KOPT-K1 (cell line): ENCODE data around the gene UCP1.
A peak's percentile ranks its signal among the peaks of the same experiment; 100 is the strongest.
"Not testable (repeated sequence)": the region's sequence is repeated elsewhere in the genome, so short reads cannot be mapped to it uniquely, and the experiment has no call there.

Source experiments
- H3K27ac ChIP-seq: fragments of 200-600 bp; sonication (generic); 2 replicates; pipeline ENCODE4 v1.5.1; 2016; ENCODE audit warnings: antibody characterized with exemption, mild to moderate bottlenecking, low read depth, low read length; ENCODE audit not compliant: poor library complexity, severe bottlenecking
- H3K36me3 ChIP-seq: fragments of 200-600 bp; sonication (generic); 2 replicates; pipeline ENCODE4 v1.5.1; 2017; ENCODE audit warnings: antibody characterized with exemption, mild to moderate bottlenecking, low read length, moderate library complexity; ENCODE audit not compliant: insufficient read depth
- H3K9me3 ChIP-seq: fragments of 200-600 bp; sonication (generic); 2 replicates; pipeline ENCODE4 v1.5.1; 2017; ENCODE audit warnings: antibody characterized with exemption, low read length, mild to moderate bottlenecking; ENCODE audit not compliant: insufficient read depth, poor library complexity, severe bottlenecking

Gene UCP1

DNA sequence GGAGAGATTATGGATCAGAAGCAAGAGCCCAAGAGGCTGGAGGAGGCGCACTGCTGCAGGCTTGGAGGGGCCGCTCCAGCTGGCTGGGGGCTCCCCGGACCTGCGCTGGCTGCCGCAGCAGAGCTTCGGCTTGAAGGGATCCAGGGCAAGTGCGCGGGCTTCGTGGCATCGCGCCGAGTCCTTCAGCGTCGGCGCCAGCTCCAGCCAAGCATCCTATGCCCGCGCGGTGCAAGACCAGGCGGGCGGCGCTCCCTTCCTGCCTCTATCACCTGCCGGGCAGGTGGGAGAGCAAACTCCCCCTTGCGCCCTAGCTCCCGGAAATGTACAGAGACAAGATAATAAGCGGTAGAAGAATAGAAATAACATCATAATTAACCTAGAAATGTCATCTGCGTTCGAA lies 10.5 kb upstream of the UCP1 start:
- Histone ChIP-seq H3K27ac (no peak overlapping the region), H3K36me3 (no peaks in the 10 kb centered on the region), H3K9me3 (no peaks in the 10 kb centered on the region)

- H3K36me3 ChIP-seq = no peaks in the 10 kb centered on the region
- H3K9me3 ChIP-seq = peaks cover 4% of the 10 kb centered on the region
- H3K27ac ChIP-seq = no peak overlapping the region
These were observed 6.7 kb upstream of the UCP1 start for GRCh38 chr4:140575489-140575888.

DNA sequence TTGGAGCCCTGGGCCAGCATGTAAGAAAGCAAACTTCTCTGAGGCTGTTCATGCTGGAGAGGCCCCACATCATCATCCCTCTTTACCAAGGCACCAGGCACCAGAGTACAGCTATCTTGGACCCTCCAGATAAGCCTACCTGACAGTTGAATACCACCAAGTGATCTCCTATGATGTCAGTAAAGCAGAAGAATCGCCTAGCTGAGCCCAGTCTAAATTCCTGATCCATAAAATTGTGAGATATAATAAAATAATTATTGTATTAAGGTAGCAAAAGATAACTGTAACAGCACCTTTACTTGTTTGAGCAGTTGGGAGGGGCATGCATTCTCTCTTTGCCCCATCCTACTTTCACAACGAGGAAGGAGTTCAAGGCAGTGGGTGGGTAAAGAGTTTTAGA lies 2.9 kb upstream of the UCP1 start:
- Histone ChIP-seq H3K27ac (no peak overlapping the region), H3K36me3 (no peaks in the 10 kb centered on the region), H3K9me3 (peaks cover 4% of the 10 kb centered on the region)

DNA sequence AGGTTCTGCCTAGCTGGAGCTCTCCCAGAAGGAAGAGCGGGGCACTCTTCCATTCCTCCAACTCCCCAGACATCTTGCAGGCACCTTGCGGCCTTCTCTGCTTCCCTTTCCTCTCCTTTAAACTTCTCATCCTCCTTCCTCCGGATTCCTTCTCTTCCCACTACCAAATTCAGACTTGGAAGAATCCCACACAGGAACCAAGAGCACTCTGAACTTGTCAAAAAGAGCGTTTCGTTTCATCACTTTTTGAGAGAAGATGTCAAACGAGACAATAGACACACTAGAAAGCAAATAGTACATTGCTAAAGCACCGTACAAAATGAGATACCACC lies 512 bp upstream of the UCP1 start:
- no peaks in the 10 kb centered on the region for H3K36me3 ChIP-seq
- no peak overlapping the region for H3K27ac ChIP-seq
- H3K9me3 ChIP-seq = peaks cover 4% of the 10 kb centered on the region

DNA sequence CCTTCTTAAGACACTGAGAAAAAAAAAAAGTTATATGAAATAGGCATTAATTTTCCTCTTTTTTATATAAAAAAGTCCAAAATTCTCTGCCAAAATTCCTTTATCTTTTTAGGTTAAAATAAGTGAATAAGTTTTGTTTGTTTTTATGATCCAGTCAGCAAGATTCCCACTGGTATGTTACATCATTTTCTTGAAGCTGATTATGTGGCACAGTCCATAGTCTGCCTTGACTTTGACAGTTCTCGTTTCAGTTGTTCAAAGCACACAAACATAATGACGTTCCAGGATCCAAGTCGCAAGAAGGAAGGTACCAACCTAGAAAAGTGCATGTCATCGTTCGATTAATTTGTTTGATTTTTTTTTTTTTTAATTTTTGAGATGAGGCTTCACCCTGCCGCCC lies 9.1 kb downstream of the UCP1 start:
- no peaks in the 10 kb centered on the region for H3K36me3 ChIP-seq
- no peaks in the 10 kb centered on the region for H3K9me3 ChIP-seq
- H3K27ac ChIP-seq = no peak overlapping the region

GRCh38 chr4:140557831-140558435 lies 10.8 kb downstream of the UCP1 start:
- Histone ChIP-seq H3K9me3 (no peaks in the 10 kb centered on the region), H3K36me3 (peaks cover 3% of the 10 kb centered on the region; the same call in 1 of the 2 replicates), H3K27ac (no peak overlapping the region)

DNA sequence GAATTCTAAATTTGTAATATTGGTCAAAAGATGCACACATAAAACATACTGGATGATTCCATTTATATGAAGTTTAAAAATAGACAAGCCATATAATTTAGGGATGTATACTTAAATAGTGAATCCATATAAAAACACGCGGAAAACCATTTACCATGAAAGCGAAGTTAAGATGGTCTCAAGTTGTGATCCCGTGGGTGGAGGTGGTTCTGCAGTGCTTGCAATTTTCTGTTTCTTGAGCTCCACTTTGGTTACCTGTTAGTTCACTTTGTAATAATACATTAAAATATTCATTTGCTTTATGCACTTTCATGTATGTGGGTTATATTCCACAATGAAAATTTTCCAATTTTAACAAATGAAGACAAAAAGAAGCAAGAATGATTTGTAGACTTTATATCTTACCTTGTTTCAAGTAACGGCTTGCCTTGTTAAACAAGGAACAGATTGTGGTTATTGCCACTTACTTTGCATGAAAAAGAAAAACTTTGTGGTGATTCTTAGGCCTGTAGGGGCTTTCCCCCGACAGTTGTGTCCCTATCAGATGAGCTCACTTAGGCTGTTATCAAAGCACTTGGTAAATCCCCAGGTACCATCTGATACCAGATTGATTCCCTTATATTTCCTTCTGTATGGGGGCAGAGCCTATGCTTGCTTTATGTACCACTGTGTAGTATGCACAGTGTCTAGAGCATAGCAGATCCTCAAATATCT lies 12.2 kb downstream of the UCP1 start:
- no peaks in the 10 kb centered on the region for H3K9me3 ChIP-seq
- H3K36me3 ChIP-seq = peaks cover 4% of the 10 kb centered on the region; the same call in 1 of the 2 replicates
- H3K27ac ChIP-seq = no peak overlapping the region

DNA sequence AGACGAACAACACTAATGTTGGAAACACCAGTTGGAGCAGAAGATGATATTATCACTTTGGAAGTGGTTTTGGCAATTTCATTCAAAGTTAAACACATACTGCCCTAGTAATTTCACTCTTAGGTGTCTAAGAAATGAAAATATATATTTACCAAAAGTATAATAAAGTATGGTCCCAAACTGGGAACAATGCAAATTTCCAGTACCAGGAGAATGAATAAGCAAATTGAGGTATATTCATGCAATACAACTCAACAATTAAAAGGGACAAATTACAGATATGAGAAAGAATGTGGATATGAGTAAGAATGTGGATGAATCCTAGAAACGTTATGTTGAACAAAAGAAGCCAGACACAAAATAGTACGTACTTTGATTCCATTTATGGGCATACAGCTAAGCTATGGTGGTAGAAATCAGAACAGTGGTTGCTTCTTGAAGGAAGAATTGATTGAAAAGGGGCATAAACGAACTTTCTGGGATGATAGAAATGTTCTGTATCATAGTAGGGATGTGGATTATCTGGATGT lies 34.7 kb downstream of the UCP1 start:
- no peak overlapping the region for H3K27ac ChIP-seq
- H3K36me3 ChIP-seq = peaks cover 38% of the 10 kb centered on the region
- H3K9me3 ChIP-seq = no peaks in the 10 kb centered on the region

GRCh38 chr4:140529434-140529833 lies 39.3 kb downstream of the UCP1 start:
- H3K27ac ChIP-seq = no peak overlapping the region
- peaks cover 39% of the 10 kb centered on the region for H3K36me3 ChIP-seq
- H3K9me3 ChIP-seq = no peaks in the 10 kb centered on the region

DNA sequence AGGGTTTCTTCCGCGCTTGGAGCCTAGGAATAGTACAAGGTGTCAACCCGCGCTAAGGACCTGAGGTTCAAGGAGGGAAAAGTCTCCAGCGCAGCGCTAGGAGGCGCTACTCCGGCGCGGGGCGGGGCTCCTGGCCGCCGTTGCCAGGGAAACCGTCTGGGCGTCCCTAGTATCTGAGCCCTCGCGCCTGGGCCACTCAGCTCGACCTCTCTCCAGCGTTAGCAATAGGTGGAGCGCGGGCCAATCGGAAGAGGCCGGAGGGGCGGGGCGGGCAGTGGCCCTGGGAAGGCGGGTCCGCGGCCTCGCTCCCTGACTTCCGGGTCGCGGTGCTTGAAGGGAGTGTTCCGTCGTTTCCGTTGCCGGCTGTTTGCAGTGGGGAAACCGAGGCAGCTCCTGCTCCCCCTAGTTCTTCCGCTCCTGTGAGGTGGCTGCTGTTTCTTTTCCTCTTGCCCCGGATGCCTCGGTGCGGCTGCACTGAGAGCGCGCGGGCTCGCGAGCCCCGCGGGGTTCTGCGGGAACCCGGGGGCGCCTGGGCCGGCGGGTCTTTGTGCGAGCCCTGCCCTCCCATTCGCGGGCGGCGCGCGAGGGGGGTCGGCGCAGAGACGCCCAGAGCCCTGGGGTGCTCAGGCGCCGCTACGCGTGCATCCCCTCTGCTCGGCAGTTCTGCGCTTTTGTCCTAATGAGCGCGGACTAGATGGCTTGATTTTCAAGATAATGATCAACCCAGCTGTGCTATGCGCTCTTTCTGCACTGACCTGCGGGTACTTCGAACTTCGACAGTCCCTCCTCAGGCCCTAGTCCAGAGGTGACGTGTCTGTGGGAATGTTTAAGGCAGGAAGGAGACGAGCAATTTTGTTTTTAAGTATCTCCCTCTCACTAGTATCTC lies 44.7 kb downstream of the UCP1 start, which contains the start of gene ELMOD2:
ELMOD2 (plus strand) TSS at position 312 of the 886 bp plus-strand sequence. CDS start 1,261 bp downstream, outside the sequence.
- Histone ChIP-seq H3K36me3 (peaks cover 22% of the 10 kb centered on the region), H3K9me3 (no peaks in the 10 kb centered on the region), H3K27ac (peak within 1 kb of the TSS; percentile 82)

GRCh38 chr4:140523370-140523856 lies 45.3 kb downstream of the UCP1 start:
- Histone ChIP-seq H3K27ac (no peak overlapping the region), H3K9me3 (no peaks in the 10 kb centered on the region), H3K36me3 (peaks cover 17% of the 10 kb centered on the region)

DNA sequence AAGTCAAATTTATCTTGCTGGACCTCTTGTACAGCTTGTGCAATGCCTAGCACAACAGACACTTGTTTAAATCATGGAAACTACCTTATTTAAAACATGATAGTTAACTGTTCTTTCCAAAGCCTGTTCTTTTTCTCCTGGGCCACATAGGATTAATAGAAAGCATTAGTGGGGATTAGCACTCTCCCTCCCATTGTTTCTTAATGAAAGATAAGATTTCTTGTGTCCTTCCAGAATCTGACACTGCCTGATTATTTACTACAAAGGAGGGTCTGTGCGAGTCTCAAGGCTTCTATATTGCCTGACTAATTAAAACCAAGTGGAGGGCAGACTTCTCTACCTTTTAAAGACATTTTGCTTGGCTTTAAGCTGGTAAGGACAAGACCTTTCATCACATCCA lies 53.3 kb downstream of the UCP1 start:
- Histone ChIP-seq H3K9me3 (no peaks in the 10 kb centered on the region), H3K36me3 (no peaks in the 10 kb centered on the region), H3K27ac (no peak overlapping the region)

DNA sequence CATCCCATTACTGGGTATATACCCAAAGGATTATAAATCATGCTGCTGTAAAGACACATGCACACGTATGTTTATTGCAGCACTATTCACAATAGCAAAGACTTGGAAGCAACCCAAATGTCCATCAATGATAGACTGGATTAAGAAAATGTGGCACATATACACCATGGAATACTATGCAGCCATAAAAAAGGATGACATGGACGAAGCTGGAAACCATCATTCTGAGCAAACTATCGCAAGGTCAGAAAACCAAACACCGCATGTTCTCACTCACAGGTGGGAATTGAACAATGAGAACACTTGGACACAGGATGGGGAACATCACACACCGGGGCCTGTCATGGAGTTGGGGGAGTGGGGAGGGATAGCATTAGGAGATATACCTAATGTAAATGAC lies 55.0 kb downstream of the UCP1 start:
- not testable (repeated sequence) for H3K27ac ChIP-seq, H3K9me3 ChIP-seq, H3K36me3 ChIP-seq
